KMS-11 (cell line): ENCODE measurements around the gene BIN1.

Experiments used
- H2AFZ ChIP-seq: fragments of 200-600 bp; sonication (generic); 2 replicates; pipeline ENCODE4 v1.6.1; 2016; ENCODE audit warnings: antibody characterized with exemption, mixed run types, low read depth
- H3K27ac ChIP-seq: fragments of 200-600 bp; sonication (generic); 2 replicates; pipeline ENCODE4 v1.6.1; 2016; ENCODE audit warnings: mild to moderate bottlenecking, mixed run types
- H3K27me3 ChIP-seq: fragments of 200-600 bp; sonication (generic); 2 replicates; pipeline ENCODE4 v1.6.1; 2017; ENCODE audit warnings: mild to moderate bottlenecking, low read depth, mixed run types, moderate library complexity; ENCODE audit not compliant: insufficient read depth
- H3K36me3 ChIP-seq: fragments of 200-600 bp; sonication (generic); 2 replicates; pipeline ENCODE4 v1.6.1; 2017; ENCODE audit warnings: mild to moderate bottlenecking, mixed run types; ENCODE audit not compliant: insufficient read depth
- H3K4me1 ChIP-seq: fragments of 200-600 bp; sonication (generic); 2 replicates; pipeline ENCODE4 v1.6.1; 2016; ENCODE audit warnings: mild to moderate bottlenecking, low read depth, mixed run types; ENCODE audit not compliant: poor library complexity, severe bottlenecking
- H3K4me2 ChIP-seq: fragments of 200-600 bp; sonication (generic); 2 replicates; pipeline ENCODE4 v1.7.0; 2016; ENCODE audit warnings: mild to moderate bottlenecking, mixed run types
- H3K4me3 ChIP-seq: fragments of 200-600 bp; sonication (generic); IDR thresholded peaks from 2 replicates; pipeline ENCODE4 v1.6.1; 2017; ENCODE audit warnings: low read depth, low read length, mixed read lengths; ENCODE audit not compliant: insufficient read depth
- H3K79me2 ChIP-seq: fragments of 200-600 bp; sonication (generic); 2 replicates; pipeline ENCODE4 v1.6.1; 2016; ENCODE audit warnings: low read depth, mixed run types; ENCODE audit not compliant: insufficient read depth
- H3K9ac ChIP-seq: fragments of 200-600 bp; sonication (generic); 2 replicates; pipeline ENCODE4 v1.6.1; 2016; ENCODE audit warnings: mild to moderate bottlenecking, mixed run types
- H4K20me1 ChIP-seq: fragments of 200-600 bp; sonication (generic); 2 replicates; pipeline ENCODE4 v1.6.1; 2016; ENCODE audit warnings: mild to moderate bottlenecking, mixed run types; ENCODE audit not compliant: insufficient read depth
- CTCF ChIP-seq: fragments of 200-600 bp; sonication (generic); conservative IDR thresholded peaks from 2 replicates; pipeline ENCODE4 v1.6.1; 2017; ENCODE audit warnings: low read depth, mild to moderate bottlenecking, antibody characterized with exemption, low read length, moderate library complexity, mixed read lengths

BIN1 gene

GRCh38 chr2:127041259-127041970 is 65.5 kb downstream of the BIN1 start:
- Histone ChIP-seq H2AFZ (no peak overlapping the region), H3K4me1 (no peaks in the 10 kb centered on the region), H4K20me1 (no peaks in the 10 kb centered on the region), H3K27me3 (no peaks in the 10 kb centered on the region), H3K4me3 (no peak overlapping the region), H3K9ac (no peak overlapping the region), H3K27ac (no peak overlapping the region), H3K36me3 (no peaks in the 10 kb centered on the region), H3K79me2 (no peaks in the 10 kb centered on the region), H3K4me2 (no peak overlapping the region)
- no peak for TF ChIP-seq CTCF

DNA sequence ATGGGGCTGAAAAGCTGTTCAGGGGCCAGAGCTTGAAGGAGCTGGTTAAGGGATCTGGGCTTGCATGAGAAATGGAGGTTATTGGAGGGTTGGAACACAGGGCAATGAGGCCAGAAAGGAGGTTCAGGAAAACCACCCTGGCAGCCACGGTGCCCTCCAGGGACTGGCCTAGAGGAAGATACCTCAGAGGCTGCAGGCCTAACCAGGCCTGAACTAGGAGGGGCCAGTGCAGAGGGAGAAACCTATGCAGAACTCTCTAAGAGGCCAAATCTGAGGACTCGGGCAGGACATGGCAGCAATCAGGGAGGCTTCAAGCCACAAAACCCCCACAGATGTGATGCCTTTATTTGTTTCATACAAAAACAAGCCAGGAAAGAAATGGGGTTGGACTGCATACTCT is 66.8 kb downstream of the BIN1 start:
- no peaks in the 10 kb centered on the region for H3K4me1 ChIP-seq
- no peaks in the 10 kb centered on the region for H3K36me3 ChIP-seq
- no peak overlapping the region for H2AFZ ChIP-seq
- H3K4me2 ChIP-seq: no peak overlapping the region
- no peak overlapping the region for H3K4me3 ChIP-seq
- H3K27ac ChIP-seq: no peak overlapping the region
- no peaks in the 10 kb centered on the region for H3K27me3 ChIP-seq
- TF ChIP-seq CTCF: no peak
- no peak overlapping the region for H3K9ac ChIP-seq
- no peaks in the 10 kb centered on the region for H3K79me2 ChIP-seq
- H4K20me1 ChIP-seq: no peaks in the 10 kb centered on the region

DNA sequence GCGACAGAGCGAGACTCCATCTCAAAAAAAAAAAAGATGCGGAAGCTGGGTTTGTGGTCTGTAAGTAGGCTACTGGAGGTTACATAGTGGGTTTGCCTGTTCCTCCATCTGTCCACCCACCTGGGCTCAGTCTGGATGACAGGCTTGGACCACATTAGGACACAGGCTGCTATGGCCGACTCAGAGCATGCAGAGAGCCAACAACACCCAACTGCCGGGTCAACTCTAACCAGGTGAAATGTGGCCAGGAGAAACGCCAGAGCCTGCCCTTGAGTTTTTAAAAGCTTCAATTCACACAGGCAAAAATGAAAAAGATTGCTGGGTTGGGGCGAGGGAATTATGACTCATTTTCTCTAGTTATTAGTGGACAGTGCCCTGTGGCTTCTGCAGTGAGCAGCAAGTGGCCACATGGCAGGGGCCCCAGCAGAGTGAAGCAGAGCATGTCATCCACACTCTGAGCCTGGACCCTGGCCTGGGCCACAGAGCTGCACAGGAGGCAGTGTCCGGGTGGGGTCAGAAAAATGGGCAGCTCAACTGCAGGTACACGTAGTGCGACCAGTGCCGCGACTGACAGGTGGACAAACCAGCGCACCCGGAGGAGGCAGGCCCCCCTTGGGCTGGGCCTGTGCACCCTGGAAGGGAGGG is 67.4 kb downstream of the BIN1 start:
- no peaks in the 10 kb centered on the region for H3K36me3 ChIP-seq
- no peaks in the 10 kb centered on the region for H3K4me1 ChIP-seq
- H3K27ac ChIP-seq: no peak overlapping the region
- no peak overlapping the region for H2AFZ ChIP-seq
- H4K20me1 ChIP-seq: no peaks in the 10 kb centered on the region
- no peaks in the 10 kb centered on the region for H3K79me2 ChIP-seq
- H3K9ac ChIP-seq: no peak overlapping the region
- no peak overlapping the region for H3K4me3 ChIP-seq
- H3K4me2 ChIP-seq: no peak overlapping the region
- no peaks in the 10 kb centered on the region for H3K27me3 ChIP-seq
- no peak for TF ChIP-seq CTCF

DNA sequence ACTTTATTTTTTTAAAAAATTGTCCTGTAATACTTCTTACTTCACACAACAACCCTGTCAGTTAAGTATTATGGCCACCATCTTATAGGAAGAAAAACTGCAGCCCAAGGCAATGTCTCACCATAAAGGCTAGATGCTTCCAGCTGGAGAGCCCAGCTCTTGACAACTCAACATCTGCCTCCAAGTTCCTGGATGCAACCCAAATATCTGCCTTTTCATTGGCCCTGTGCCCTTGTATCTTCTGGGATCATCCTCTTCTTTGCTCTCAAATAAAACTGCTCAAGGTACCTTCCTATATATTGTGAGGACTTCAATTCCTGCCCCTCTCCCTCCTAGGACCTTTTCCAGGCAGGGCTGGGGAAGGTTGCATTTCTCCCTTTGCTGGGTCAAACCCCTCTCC is 69.5 kb downstream of the BIN1 start:
- no peak overlapping the region for H3K4me2 ChIP-seq
- H4K20me1 ChIP-seq: no peaks in the 10 kb centered on the region
- no peaks in the 10 kb centered on the region for H3K27me3 ChIP-seq
- H3K9ac ChIP-seq: no peak overlapping the region
- no peaks in the 10 kb centered on the region for H3K36me3 ChIP-seq
- no peak overlapping the region for H3K27ac ChIP-seq
- H3K79me2 ChIP-seq: no peaks in the 10 kb centered on the region
- no peak for TF ChIP-seq CTCF
- H3K4me3 ChIP-seq: no peak overlapping the region
- no peak overlapping the region for H2AFZ ChIP-seq
- H3K4me1 ChIP-seq: no peaks in the 10 kb centered on the region
